Loucy (cell line): Measurements from ENCODE around the gene UVSSA.

Experiments used
- H2AFZ ChIP-seq: fragments of 200-600 bp; sonication (generic); 2 replicates; pipeline ENCODE4 v1.6.0; 2016; ENCODE audit warnings: antibody characterized with exemption, mild to moderate bottlenecking, low read length, moderate library complexity
- H3F3A ChIP-seq: fragments of 200-600 bp; 2 replicates; pipeline ENCODE4 v1.6.0; 2016; ENCODE audit warnings: antibody characterized with exemption, low read depth, mild to moderate bottlenecking
- H3K27me3 ChIP-seq: fragments of 200-600 bp; sonication (generic); 2 replicates; pipeline ENCODE4 v1.6.1; 2014; ENCODE audit warnings: low read length, mild to moderate bottlenecking; ENCODE audit not compliant: insufficient read depth, poor library complexity, severe bottlenecking
- H3K36me3 ChIP-seq: fragments of 200-600 bp; sonication (generic); 2 replicates; pipeline ENCODE4 v1.6.1; 2016; ENCODE audit warnings: low read length; ENCODE audit not compliant: insufficient read depth
- H3K4me1 ChIP-seq: fragments of 200-600 bp; sonication (generic); 2 replicates; pipeline ENCODE4 v1.5.1; 2014; ENCODE audit warnings: low read length, mild to moderate bottlenecking; ENCODE audit not compliant: insufficient read depth, poor library complexity, severe bottlenecking
- H3K4me2 ChIP-seq: fragments of 200-600 bp; sonication (generic); 2 replicates; pipeline ENCODE4 v1.6.0; 2014; ENCODE audit warnings: antibody characterized with exemption, low read length, low read depth, mild to moderate bottlenecking; ENCODE audit not compliant: poor library complexity, severe bottlenecking
- H3K4me3 ChIP-seq: fragments of 200-600 bp; sonication (generic); 2 replicates; pipeline ENCODE4 v1.5.1; 2014; ENCODE audit warnings: low read length, mild to moderate bottlenecking, mixed read lengths; ENCODE audit not compliant: poor library complexity, severe bottlenecking
- H3K79me2 ChIP-seq: fragments of 200-600 bp; sonication (generic); 2 replicates; pipeline ENCODE4 v1.6.1; 2014; ENCODE audit warnings: low read length; ENCODE audit not compliant: insufficient read depth
- H3K9ac ChIP-seq: fragments of 200-600 bp; sonication (generic); 2 replicates; pipeline ENCODE4 v1.6.0; 2014; ENCODE audit warnings: mild to moderate bottlenecking, low read depth, low read length, moderate library complexity; ENCODE audit not compliant: poor library complexity, severe bottlenecking
- H3K9me2 ChIP-seq: fragments of 200-600 bp; sonication (generic); replicated peaks from 2 replicates; pipeline ENCODE4 v1.6.1; 2016; ENCODE audit warnings: low read depth, low read length, mixed read lengths
- H3K9me3 ChIP-seq: fragments of 200-600 bp; sonication (generic); 2 replicates; pipeline ENCODE4 v1.6.1; 2014; ENCODE audit warnings: mild to moderate bottlenecking, antibody characterized with exemption, low read length, low read depth; ENCODE audit not compliant: insufficient read depth
- H4K20me1 ChIP-seq: fragments of 200-600 bp; sonication (generic); 2 replicates; pipeline ENCODE4 v1.6.0; 2014; ENCODE audit warnings: antibody characterized with exemption, low read length, mild to moderate bottlenecking; ENCODE audit not compliant: insufficient read depth, poor library complexity, severe bottlenecking
- CTCF ChIP-seq: fragments of 200-600 bp; sonication (generic); conservative IDR thresholded peaks from 2 replicates; pipeline ENCODE4 v1.5.1; 2014; ENCODE audit warnings: mild to moderate bottlenecking, antibody characterized with exemption, low read length
- EZH2phosphoT487 ChIP-seq: fragments of 200-600 bp; IDR thresholded peaks from 2 replicates; pipeline ENCODE4 v1.6.1; 2018; ENCODE audit warnings: antibody characterized with exemption, mild to moderate bottlenecking, moderate library complexity, borderline replicate concordance

The UVSSA gene

GRCh38 chr4:1379801-1380331 is 32.9 kb downstream of the UVSSA start:
- no peaks in the 10 kb centered on the region for H4K20me1 ChIP-seq
- H3K4me3 ChIP-seq = no peak overlapping the region
- no peaks in the 10 kb centered on the region for H3K79me2 ChIP-seq
- H3K4me1 ChIP-seq = no peaks in the 10 kb centered on the region
- H3K4me2 ChIP-seq = no peak overlapping the region
- H2AFZ ChIP-seq = no peak overlapping the region
- no peaks in the 10 kb centered on the region for H3K9me2 ChIP-seq
- no peak overlapping the region for H3K9ac ChIP-seq
- no peaks in the 10 kb centered on the region for H3F3A ChIP-seq
- H3K27me3 ChIP-seq = no peaks in the 10 kb centered on the region
- no peaks in the 10 kb centered on the region for H3K9me3 ChIP-seq
- no peaks in the 10 kb centered on the region; the same call in 1 of the 2 replicates for H3K36me3 ChIP-seq
- TF ChIP-seq EZH2phosphoT487 (no peak), CTCF (no peak)

- Histone ChIP-seq H3K27me3 (no peaks in the 10 kb centered on the region), H4K20me1 (no peaks in the 10 kb centered on the region), H3K4me2 (no peak overlapping the region), H3F3A (no peaks in the 10 kb centered on the region), H3K36me3 (no peaks in the 10 kb centered on the region; the same call in 1 of the 2 replicates), H2AFZ (no peak overlapping the region), H3K9ac (no peak overlapping the region), H3K9me2 (no peaks in the 10 kb centered on the region), H3K4me1 (no peaks in the 10 kb centered on the region), H3K4me3 (no peak overlapping the region), H3K79me2 (no peaks in the 10 kb centered on the region), H3K9me3 (no peaks in the 10 kb centered on the region)
- TF ChIP-seq EZH2phosphoT487 = no peak
- TF ChIP-seq CTCF = no peak
These were observed 33.6 kb downstream of the UVSSA start for GRCh38 chr4:1380368-1381151.

GRCh38 chr4:1381181-1381621 is 34.2 kb downstream of the UVSSA start:
- no peak overlapping the region for H2AFZ ChIP-seq
- H3K9me3 ChIP-seq = no peaks in the 10 kb centered on the region
- H3K4me1 ChIP-seq = no peaks in the 10 kb centered on the region
- no peaks in the 10 kb centered on the region for H3K36me3 ChIP-seq
- no peak overlapping the region for H3K4me3 ChIP-seq
- no peaks in the 10 kb centered on the region for H3K27me3 ChIP-seq
- H3K79me2 ChIP-seq = no peaks in the 10 kb centered on the region
- no peaks in the 10 kb centered on the region for H4K20me1 ChIP-seq
- TF ChIP-seq EZH2phosphoT487 (no peak), CTCF (no peak)
- H3K4me2 ChIP-seq = no peak overlapping the region
- H3K9me2 ChIP-seq = no peaks in the 10 kb centered on the region
- H3K9ac ChIP-seq = no peak overlapping the region
- no peaks in the 10 kb centered on the region for H3F3A ChIP-seq
